IMR-90 (cell line): ENCODE data around the gene CALML4. TPM values are rescaled to one million over a fixed set of nuclear protein-coding genes. Genes with fewer than 3 reads are reported as not detected.

Experiments used
- ATAC-seq: fragments of 200-7000 bp; cut with Tn5 transposase; 2 replicates; pipeline ENCODE4 v1.9.1; 2020; ENCODE audit warnings: low read depth, mild to moderate bottlenecking, moderate library complexity
- BruUV-seq: library from RNA; stranded (reverse); fragments of 400-500 nt; replicated peaks from 2 replicates; lab custom pipeline; 2021; lab: Mats Ljungman, UMichigan
- CTCF ChIA-PET: fragments of 300-600 bp; formaldehyde crosslinking; extraction: SDS; loops from one replicate; lab custom pipeline; 2021; ENCODE audit warnings: antibody characterized with exemption; lab: Yijun Ruan, JAX
- POLR2A ChIA-PET: fragments of 300-600 bp; sonication (Branson Sonifier 250); formaldehyde crosslinking; loops from one replicate; lab custom pipeline; 2022; ENCODE audit warnings: antibody characterized with exemption; ENCODE audit not compliant: unreplicated experiment; lab: Charles Lee
- DNase-seq: peaks from one replicate; pipeline ENCODE4 v3.0.0; 2013
- H2AFZ ChIP-seq: replicated peaks from 2 replicates; pipeline ENCODE3; 2013; ENCODE audit warnings: low read length, mild to moderate bottlenecking; ENCODE audit not compliant: poor library complexity
- H2AK5ac ChIP-seq: 2 replicates; pipeline ENCODE4 v1.6.1; 2013; ENCODE audit warnings: low read depth, low read length, inconsistent platforms
- H2AK9ac ChIP-seq: replicated peaks from 2 replicates; pipeline ENCODE3; 2013; ENCODE audit warnings: mild to moderate bottlenecking, low read depth, low read length, moderate library complexity; ENCODE audit not compliant: poor library complexity
- H2BK120ac ChIP-seq: 2 replicates; pipeline ENCODE4 v1.6.1; 2013; ENCODE audit warnings: low read depth, low read length, inconsistent platforms
- H2BK15ac ChIP-seq: 3 replicates; pipeline ENCODE4 v1.6.1; 2013; ENCODE audit warnings: low read depth, low read length, inconsistent platforms
- H2BK20ac ChIP-seq: 2 replicates; pipeline ENCODE4 v1.6.1; 2013; ENCODE audit warnings: low read depth, mild to moderate bottlenecking, inconsistent platforms, low read length, moderate library complexity
- H2BK5ac ChIP-seq: 2 replicates; pipeline ENCODE4 v1.6.1; 2013; ENCODE audit warnings: mild to moderate bottlenecking, low read depth, low read length, inconsistent platforms; ENCODE audit not compliant: poor library complexity, severe bottlenecking
- H3K14ac ChIP-seq: replicated peaks from 2 replicates; pipeline ENCODE4 v1.6.1; 2013; ENCODE audit warnings: low read depth, low read length, inconsistent platforms
- H3K18ac ChIP-seq: 2 replicates; pipeline ENCODE4 v1.6.1; 2013; ENCODE audit warnings: low read depth, low read length, control low read depth
- H3K23ac ChIP-seq: 2 replicates; pipeline ENCODE4 v1.6.1; 2013; ENCODE audit warnings: low read depth, low read length, inconsistent platforms
- H3K27ac ChIP-seq: 2 replicates; pipeline ENCODE4 v1.5.1; 2013; ENCODE audit warnings: mild to moderate bottlenecking, control low read depth, low read length; ENCODE audit not compliant: insufficient read depth
- H3K27me3 ChIP-seq: 2 replicates; pipeline ENCODE4 v1.6.1; 2013; ENCODE audit warnings: low read length; ENCODE audit not compliant: control insufficient read depth, insufficient read depth
- H3K36me3 ChIP-seq: 2 replicates; pipeline ENCODE4 v1.6.1; 2013; ENCODE audit warnings: low read length, mixed read lengths; ENCODE audit not compliant: control insufficient read depth, insufficient read depth
- H3K4ac ChIP-seq: 2 replicates; pipeline ENCODE4 v1.6.1; 2013; ENCODE audit warnings: low read depth, low read length, inconsistent platforms
- H3K4me1 ChIP-seq: 2 replicates; pipeline ENCODE4 v1.6.1; 2013; ENCODE audit warnings: low read length, mixed read lengths; ENCODE audit not compliant: control insufficient read depth, insufficient read depth
- H3K4me2 ChIP-seq: 2 replicates; pipeline ENCODE4 v1.6.1; 2013; ENCODE audit warnings: low read depth, mild to moderate bottlenecking, control low read depth, low read length, moderate library complexity
- H3K4me3 ChIP-seq: 2 replicates; pipeline ENCODE4 v1.5.1; 2013; ENCODE audit warnings: low read depth, mild to moderate bottlenecking, control low read depth, low read length, moderate library complexity; ENCODE audit not compliant: insufficient read depth
- H3K56ac ChIP-seq: 2 replicates; pipeline ENCODE4 v1.6.1; 2013; ENCODE audit warnings: low read length, inconsistent platforms; ENCODE audit not compliant: insufficient read depth; ENCODE audit errors: extremely low read depth
- H3K79me1 ChIP-seq, 2 experiments: 2 replicates each; pipeline ENCODE4 v1.6.1; 2013; ENCODE audit warnings: low read length in 2 of 2, inconsistent platforms in 1 of 2, low read depth in 1 of 2
- H3K9ac ChIP-seq: 2 replicates; pipeline ENCODE4 v1.6.1; 2013; ENCODE audit warnings: low read depth, low read length, control low read depth
- H3K9me1 ChIP-seq: 2 replicates; pipeline ENCODE4 v1.6.1; 2013; ENCODE audit warnings: low read length, inconsistent platforms; ENCODE audit not compliant: insufficient read depth
- H3K9me3 ChIP-seq: 2 replicates; pipeline ENCODE4 v1.6.1; 2013; ENCODE audit warnings: low read length; ENCODE audit not compliant: control insufficient read depth, insufficient read depth
- H4K20me1 ChIP-seq: 2 replicates; pipeline ENCODE4 v1.6.1; 2013; ENCODE audit warnings: low read length, inconsistent platforms; ENCODE audit not compliant: insufficient read depth
- H4K5ac ChIP-seq: 2 replicates; pipeline ENCODE4 v1.6.1; 2013; ENCODE audit warnings: mild to moderate bottlenecking, low read depth, low read length, control low read depth
- H4K8ac ChIP-seq, 2 experiments: 2 replicates each; pipeline ENCODE4 v1.6.1; 2013; ENCODE audit warnings: low read depth in 2 of 2, low read length in 2 of 2, control low read depth in 1 of 2, inconsistent platforms in 1 of 2
- H4K91ac ChIP-seq: 2 replicates; pipeline ENCODE4 v1.6.1; 2013; ENCODE audit warnings: low read depth, low read length, inconsistent platforms; ENCODE audit not compliant: insufficient read depth
- BHLHE40 ChIP-seq: fragments of 150-350 bp; IDR thresholded peaks from 2 replicates; pipeline ENCODE4 v1.6.1; 2016; ENCODE audit warnings: mild to moderate bottlenecking, low read depth, low read length
- CEBPB ChIP-seq: IDR thresholded peaks from 2 replicates; pipeline ENCODE4 v1.6.1; 2012; ENCODE audit warnings: low read depth, low read length, improper control_type of control experiment
- CHD1 ChIP-seq: IDR thresholded peaks from 2 replicates; pipeline ENCODE4 v1.6.1; 2012; ENCODE audit warnings: low read depth, low read length, improper control_type of control experiment
- MAZ ChIP-seq: IDR thresholded peaks from 2 replicates; pipeline ENCODE4 v1.6.1; 2012; ENCODE audit warnings: low read depth, mild to moderate bottlenecking, low read length, improper control_type of control experiment, moderate library complexity, borderline replicate concordance
- MXI1 ChIP-seq: IDR thresholded peaks from 2 replicates; pipeline ENCODE4 v1.6.1; 2012; ENCODE audit warnings: low read depth, mild to moderate bottlenecking, low read length, moderate library complexity, borderline replicate concordance
- POLR2A ChIP-seq: IDR thresholded peaks from 2 replicates; pipeline ENCODE4 v1.6.1; 2012; ENCODE audit warnings: mild to moderate bottlenecking, low read depth, low read length
- WGBS, 2 experiments: methylation state at CpG; one replicate each; pipeline versions ENCODE4 v1.1.5 to v1.1.7; 2013; ENCODE audit warnings: missing lambda C conversion rate in 2 of 2; ENCODE audit not compliant: insufficient read length in 1 of 2; ENCODE audit errors: extremely low coverage in 2 of 2; 5-methylcytosine and 5-hydroxymethylcytosine counted together
- dilution Hi-C: fragments of 300-500 bp; cut with HindIII; formaldehyde crosslinking; loops from one replicate; pipeline ENCODE4 v1.14.3; 2018; ENCODE audit warnings: low sequenced_read_pairs; ENCODE audit not compliant: unreplicated experiment
- in situ Hi-C: fragments of 300-500 bp; cut with MboI; formaldehyde crosslinking; loops from 3 replicates; pipeline ENCODE4 v1.14.3; 2019; ENCODE audit warnings: low sequenced_read_pairs, inconsistent platforms, mixed read lengths
- intact Hi-C: fragments of 100-400 bp; cut with micrococcal nuclease; formaldehyde crosslinking; loops from 2 replicates; pipeline ENCODE4 v1.10.0; 2022
- polyA plus RNA-seq, 3 experiments: library from polyadenylated mRNA; depleted of rRNA; stranded (reverse); fragments of >200 nt; gene quantifications; 2 replicates each; pipeline ENCODE4 v1.2.3, GENCODE V29; 2012; ENCODE audit warnings: low replicate concordance in 1 of 3
- total RNA-seq: library from RNA; depleted of rRNA; stranded (reverse); fragments of >200 nt; gene quantifications from 2 replicates; pipeline ENCODE4 v1.2.3, GENCODE V29; 2012
- TF ChIP-seq, protein P1 (sequence below): fragments of 150-350 bp; IDR thresholded peaks from 2 replicates; pipeline ENCODE4 v1.6.1; 2017; ENCODE audit warnings: mild to moderate bottlenecking, antibody characterized with exemption, low read length, low read depth

The CALML4 gene
- total and polyA plus RNA-seq, 2 of the 4 experiments (the other 2 are of a cell fraction): 0.36 to 1.3 TPM

DNA sequence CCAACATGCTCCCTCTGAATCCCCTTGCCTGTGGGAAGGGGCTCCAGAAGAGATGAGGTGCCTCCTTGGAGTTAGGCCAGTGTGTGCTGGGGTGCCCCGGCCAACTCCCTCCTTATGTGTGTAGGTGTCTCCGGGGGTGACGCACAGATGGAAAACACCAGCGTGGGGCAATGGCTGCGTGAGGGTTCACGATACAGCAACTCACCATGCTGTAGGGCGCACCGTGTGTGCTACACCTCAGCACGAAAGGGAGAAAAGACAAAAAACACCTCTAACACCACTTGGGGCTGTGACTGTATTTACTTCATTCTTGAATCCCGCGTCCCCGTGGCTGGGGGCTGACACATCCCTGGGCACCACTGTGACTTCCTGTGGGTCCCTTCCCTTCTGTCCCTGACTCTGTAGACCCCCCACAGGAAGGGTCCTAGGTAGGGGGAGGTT, 1.6 kb upstream of the CALML4 start:
- dilution Hi-C loops: no loop called here
- Histone ChIP-seq H2AK5ac (no peak overlapping the region), H3K79me1 (peaks cover 4 to 32% of the 10 kb centered on the region in 2 experiments; a peak in 3 of 4 replicates), H3K14ac (no peak overlapping the region), H3K4ac (no peak overlapping the region), H2BK120ac (no peak overlapping the region), H3K18ac (no peak overlapping the region), H3K9me3 (no peaks in the 10 kb centered on the region), H3K23ac (no peak overlapping the region), H3K27me3 (no peaks in the 10 kb centered on the region), H3K9ac (no peak overlapping the region), H4K20me1 (peaks cover 5% of the 10 kb centered on the region; the same call in 1 of the 2 replicates), H2BK20ac (no peak overlapping the region), H3K9me1 (no peaks in the 10 kb centered on the region; the same call in 1 of the 2 replicates), H3K36me3 (0 out of 2 replicates have a peak, but pooled peaks cover 2% of the 10 kb centered on the region), H2BK5ac (no peak overlapping the region), H4K8ac (no peak overlapping the region), H4K5ac (no peak overlapping the region), H3K56ac (no peak overlapping the region), H2BK15ac (no peak overlapping the region), H4K91ac (no peak overlapping the region), H3K27ac (no peak overlapping the region), H2AK9ac (no peak overlapping the region), H3K4me2 (no peak overlapping the region), H3K4me1 (peaks cover 6% of the 10 kb centered on the region; the same call in 1 of the 2 replicates), H3K4me3 (no peak overlapping the region), H2AFZ (no peak overlapping the region)
- 93% methylated on average over 5 of the region's 12 CpGs; no CpG with 5 or more reads in 1 of the 2 experiments for WGBS, 2 experiments
- in situ Hi-C loops: no loop called here
- ChIA-PET CTCF (no interaction called here), POLR2A (no interaction called here)
- TF ChIP-seq POLR2A: no peak
- TF ChIP-seq MAZ: no peak
- no peak for TF ChIP-seq MXI1
- no peak for TF ChIP-seq CHD1
- TF ChIP-seq, protein P1, sequence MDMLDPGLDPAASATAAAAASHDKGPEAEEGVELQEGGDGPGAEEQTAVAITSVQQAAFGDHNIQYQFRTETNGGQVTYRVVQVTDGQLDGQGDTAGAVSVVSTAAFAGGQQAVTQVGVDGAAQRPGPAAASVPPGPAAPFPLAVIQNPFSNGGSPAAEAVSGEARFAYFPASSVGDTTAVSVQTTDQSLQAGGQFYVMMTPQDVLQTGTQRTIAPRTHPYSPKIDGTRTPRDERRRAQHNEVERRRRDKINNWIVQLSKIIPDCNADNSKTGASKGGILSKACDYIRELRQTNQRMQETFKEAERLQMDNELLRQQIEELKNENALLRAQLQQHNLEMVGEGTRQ: no peak
- TF ChIP-seq CEBPB: no peak
- no peak for TF ChIP-seq BHLHE40
- no TSS peak for BruUV-seq
- DNase-seq: no peak
- intact Hi-C loops: no loop called here
- no peak for ATAC-seq
